D721Med (cell line): ENCODE measurements around the gene XIRP2.

Source experiments
- DNase-seq: peaks from one replicate; pipeline ENCODE4 v3.0.0; 2011; ENCODE audit warnings: low spot score; ENCODE audit not compliant: insufficient read length
- FAIRE-seq: peaks from 2 replicates; lab custom pipeline; 2011; peaks lifted over from hg19 to GRCh38; lab: Jason Lieb, UNC
- TF ChIP-seq, protein P1 (sequence below): IDR thresholded peaks from 2 replicates; pipeline ENCODE4 v1.5.1; 2012; ENCODE audit warnings: mild to moderate bottlenecking, control low read depth; ENCODE audit not compliant: insufficient read depth; ENCODE audit errors: missing control alignments

The XIRP2 gene

DNA sequence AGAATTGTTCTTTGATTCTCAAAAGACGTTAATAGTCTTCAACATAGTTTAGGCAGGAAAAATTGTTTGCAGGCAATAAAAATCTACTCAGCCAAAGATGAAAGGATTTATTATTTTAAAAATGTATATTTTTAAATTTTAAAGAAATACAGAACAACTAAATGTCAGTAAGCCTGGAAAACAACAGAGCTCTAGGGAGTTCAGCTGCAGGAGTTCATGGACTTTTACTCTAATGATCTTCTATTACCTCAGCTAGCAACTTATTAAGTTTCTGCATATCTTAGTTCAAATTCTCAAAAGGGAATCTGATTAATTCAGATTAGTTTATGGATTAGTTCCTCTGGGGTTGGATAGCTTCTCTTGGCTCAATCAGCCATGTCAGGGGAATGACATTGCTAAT is 17.9 kb upstream of the XIRP2 start:
- TF ChIP-seq, protein P1, sequence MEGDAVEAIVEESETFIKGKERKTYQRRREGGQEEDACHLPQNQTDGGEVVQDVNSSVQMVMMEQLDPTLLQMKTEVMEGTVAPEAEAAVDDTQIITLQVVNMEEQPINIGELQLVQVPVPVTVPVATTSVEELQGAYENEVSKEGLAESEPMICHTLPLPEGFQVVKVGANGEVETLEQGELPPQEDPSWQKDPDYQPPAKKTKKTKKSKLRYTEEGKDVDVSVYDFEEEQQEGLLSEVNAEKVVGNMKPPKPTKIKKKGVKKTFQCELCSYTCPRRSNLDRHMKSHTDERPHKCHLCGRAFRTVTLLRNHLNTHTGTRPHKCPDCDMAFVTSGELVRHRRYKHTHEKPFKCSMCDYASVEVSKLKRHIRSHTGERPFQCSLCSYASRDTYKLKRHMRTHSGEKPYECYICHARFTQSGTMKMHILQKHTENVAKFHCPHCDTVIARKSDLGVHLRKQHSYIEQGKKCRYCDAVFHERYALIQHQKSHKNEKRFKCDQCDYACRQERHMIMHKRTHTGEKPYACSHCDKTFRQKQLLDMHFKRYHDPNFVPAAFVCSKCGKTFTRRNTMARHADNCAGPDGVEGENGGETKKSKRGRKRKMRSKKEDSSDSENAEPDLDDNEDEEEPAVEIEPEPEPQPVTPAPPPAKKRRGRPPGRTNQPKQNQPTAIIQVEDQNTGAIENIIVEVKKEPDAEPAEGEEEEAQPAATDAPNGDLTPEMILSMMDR, result no peak
- no peak for DNase-seq
- FAIRE-seq, result peak; percentile 25

DNA sequence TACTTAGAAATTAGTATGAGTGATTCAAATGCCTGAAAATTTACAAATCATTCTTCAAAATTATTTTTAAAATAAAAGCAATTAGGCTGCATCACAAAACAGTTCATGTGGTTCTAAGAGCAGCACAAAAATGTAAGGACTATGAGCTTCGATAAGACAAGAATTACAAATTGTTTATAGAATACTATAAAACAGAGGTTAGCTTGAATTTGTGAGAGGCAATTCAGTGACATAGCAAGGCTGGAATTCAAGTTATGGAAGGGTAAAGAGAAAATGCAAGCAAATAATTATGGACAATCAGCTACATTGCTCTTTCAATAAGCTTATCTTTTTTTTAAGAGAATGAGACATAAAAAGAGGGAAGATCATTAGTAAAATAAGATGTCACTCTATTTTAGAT is 7.1 kb upstream of the XIRP2 start:
- TF ChIP-seq, protein P1, result no peak
- no peak for DNase-seq
- no peak for FAIRE-seq

DNA sequence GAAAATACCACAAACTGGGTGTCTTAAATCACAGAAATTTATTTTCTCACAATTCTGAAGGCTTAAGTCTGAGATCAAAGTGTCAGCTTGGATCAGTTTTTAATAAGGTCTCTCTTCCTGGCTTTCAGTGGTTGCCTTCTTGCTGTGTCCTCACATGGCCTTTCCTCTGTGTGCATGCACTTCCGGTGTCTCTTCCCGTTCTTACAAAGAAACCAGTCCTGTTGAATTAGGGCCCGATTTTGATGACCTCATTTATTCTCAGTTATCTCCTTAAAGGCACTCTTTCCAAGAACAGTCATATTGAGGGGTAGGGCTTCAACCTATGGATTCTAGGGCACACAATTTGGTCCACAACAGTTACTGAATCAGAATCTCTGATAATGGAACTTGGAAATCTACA is 5.4 kb upstream of the XIRP2 start:
- no peak for DNase-seq
- no peak for FAIRE-seq
- TF ChIP-seq, protein P1, result no peak

DNA sequence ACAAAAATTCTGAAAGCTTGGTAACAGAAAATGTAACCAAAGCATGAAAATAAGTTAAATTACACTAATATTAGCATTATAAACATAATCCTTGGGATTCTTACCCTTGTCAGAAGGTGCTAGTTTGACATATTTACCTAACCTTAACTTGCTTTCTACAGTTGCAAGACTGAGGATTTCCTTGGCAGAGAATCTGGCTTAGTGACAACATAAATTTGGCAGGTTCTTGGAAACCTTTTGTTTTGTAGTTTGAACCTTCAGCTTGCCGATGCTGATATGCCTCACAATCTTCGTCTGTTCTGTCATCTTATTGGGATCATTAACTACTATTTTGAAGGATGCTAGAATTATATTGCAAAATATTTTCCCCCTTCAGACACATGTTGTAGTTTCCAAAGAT is 3.4 kb downstream of the XIRP2 start:
- no peak for DNase-seq
- no peak for FAIRE-seq
- TF ChIP-seq, protein P1, result no peak

DNA sequence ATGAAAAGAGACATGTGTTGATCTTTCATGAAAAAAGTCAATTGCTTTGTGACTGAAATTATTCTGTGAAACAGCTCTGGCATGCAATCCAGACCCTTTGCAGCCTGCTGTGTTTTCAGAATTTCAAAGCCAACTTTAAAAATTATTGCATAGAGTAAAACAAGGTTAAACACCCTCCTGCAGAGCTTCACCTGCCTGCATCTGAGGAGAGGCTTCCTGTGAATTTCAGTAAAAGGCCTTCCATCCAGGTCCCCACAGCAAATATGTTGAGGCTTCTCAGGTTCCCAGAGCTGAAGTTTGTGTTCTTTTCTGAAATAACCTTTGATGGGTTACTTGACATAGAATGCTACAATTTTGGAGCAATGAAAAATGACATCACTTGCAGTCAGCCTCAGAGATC is 4.1 kb downstream of the XIRP2 start:
- no peak for DNase-seq

DNA sequence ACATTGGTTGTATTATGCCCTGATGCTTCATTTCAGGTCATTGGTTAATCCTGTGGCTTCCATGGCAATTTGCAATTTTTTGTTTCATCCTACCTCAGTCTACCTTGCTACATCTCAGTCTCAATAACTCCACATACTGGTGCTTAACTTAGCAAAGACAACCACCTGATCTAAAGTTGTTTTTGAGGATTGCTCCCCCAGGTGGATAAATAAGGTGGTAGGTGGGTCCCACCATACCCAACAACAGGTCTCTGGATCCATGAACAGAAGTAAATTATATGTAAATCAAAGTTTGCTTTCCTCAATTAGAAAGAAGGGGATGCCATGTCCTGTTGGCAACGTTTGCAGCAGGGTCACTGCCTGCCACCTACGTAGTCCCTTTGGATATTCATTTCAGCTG is 7.0 kb downstream of the XIRP2 start:
- DNase-seq (no peak), FAIRE-seq (no peak)

More for the DNA sequence above, 4.1 kb downstream of the XIRP2 start:
- no peak for FAIRE-seq
- TF ChIP-seq, protein P1, result no peak

DNA sequence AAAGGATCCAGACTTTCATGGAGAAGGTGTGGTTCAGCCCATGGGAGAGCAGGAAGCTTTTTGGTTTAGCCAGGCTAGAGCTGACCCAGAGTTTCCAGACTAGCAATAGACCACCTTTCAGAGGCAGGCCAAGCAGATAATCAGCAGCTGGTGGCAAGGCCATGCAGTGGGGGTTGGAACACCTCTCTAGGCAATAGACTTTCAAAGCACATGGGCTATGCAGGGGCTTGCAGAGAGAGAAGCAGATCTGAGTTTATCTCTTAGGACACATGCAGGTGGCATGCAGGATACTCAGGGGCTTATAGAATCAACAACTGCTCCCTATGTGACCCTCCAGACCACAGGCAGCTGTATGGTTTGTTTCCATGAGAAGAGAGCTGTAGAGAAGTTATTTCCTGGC is 9.4 kb downstream of the XIRP2 start:
- no peak for FAIRE-seq
- TF ChIP-seq, protein P1, result no peak
- DNase-seq, result no peak

More for the DNA sequence above, 7.0 kb downstream of the XIRP2 start:
- TF ChIP-seq, protein P1, result no peak
